ENCODE results near the gene PASK.

Gene PASK

DNA sequence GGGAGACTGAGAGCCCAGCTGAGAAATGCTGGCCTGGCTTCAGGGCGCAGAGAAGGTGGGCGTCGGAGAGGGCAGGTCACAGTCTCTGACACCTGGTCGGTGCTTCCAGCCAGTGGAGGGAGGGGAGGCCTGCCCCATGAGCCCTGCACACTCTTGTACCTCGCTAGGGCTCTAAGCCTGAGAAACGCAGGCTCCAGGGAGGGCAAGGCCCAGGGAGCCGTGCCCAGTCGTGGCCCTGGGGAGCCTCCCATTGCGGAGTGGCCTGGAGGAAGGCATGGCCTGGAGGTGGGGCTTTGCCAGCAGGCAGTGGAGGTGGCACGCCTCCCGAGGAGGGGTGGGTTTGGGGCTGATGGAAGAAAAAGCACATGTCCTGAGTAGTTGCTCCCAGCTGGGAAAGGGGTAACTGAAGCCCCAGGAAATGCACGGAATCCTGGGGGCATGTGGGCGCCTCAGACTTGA is 86.2 kb downstream of the PASK start:
- DNase-seq: no peak

GRCh38 chr2:241062389-241063092 is 86.7 kb downstream of the PASK start:
- no peak for DNase-seq

GRCh38 chr2:241061275-241061674 is 88.0 kb downstream of the PASK start:
- DNase-seq: no peak

Measured in GDM1 (cell line).